NOMO-1 (cell line): ENCODE data around the gene KCNIP1.

ENCODE experiments used
- DNase-seq, 2 experiments: peaks; one replicate each; lab custom pipeline; 2025; ENCODE audit not compliant: unreplicated experiment in 2 of 2; lab: John Stamatoyannopoulos, UW

The KCNIP1 gene

GRCh38 chr5:170482511-170482910 lies 21.3 kb upstream of the KCNIP1 start:
- DNase-seq: no peak

GRCh38 chr5:170483701-170484458 lies 19.9 kb upstream of the KCNIP1 start:
- no peak for DNase-seq

- DNase-seq: no peak
Measured at GRCh38 chr5:170484459-170484831, 19.4 kb upstream of the KCNIP1 start.

- peak in 1 of 2 experiments; percentile 71 for DNase-seq
Measured at GRCh38 chr5:170484847-170485615, 18.8 kb upstream of the KCNIP1 start.

GRCh38 chr5:170485616-170485911 lies 18.3 kb upstream of the KCNIP1 start:
- no peak for DNase-seq

- no peak for DNase-seq
Measured at GRCh38 chr5:170486371-170486770, 17.4 kb upstream of the KCNIP1 start.

- no peak for DNase-seq
Measured at GRCh38 chr5:170488570-170488969, 15.2 kb upstream of the KCNIP1 start.

GRCh38 chr5:170489199-170489598 lies 14.6 kb upstream of the KCNIP1 start:
- no peak for DNase-seq

GRCh38 chr5:170490381-170490780 lies 13.4 kb upstream of the KCNIP1 start:
- no peak for DNase-seq

GRCh38 chr5:170491479-170491878 lies 12.3 kb upstream of the KCNIP1 start:
- peak; percentile 80 to 91 for DNase-seq

GRCh38 chr5:170493028-170493820 lies 10.6 kb upstream of the KCNIP1 start:
- DNase-seq: no peak

GRCh38 chr5:170494041-170494440 lies 9.8 kb upstream of the KCNIP1 start:
- DNase-seq: no peak

GRCh38 chr5:170495825-170496661 lies 7.8 kb upstream of the KCNIP1 start:
- DNase-seq: no peak

GRCh38 chr5:170496662-170497028 lies 7.2 kb upstream of the KCNIP1 start:
- DNase-seq: no peak

GRCh38 chr5:170497311-170498038 lies 6.3 kb upstream of the KCNIP1 start:
- no peak for DNase-seq

GRCh38 chr5:170498811-170499351 lies 4.9 kb upstream of the KCNIP1 start:
- DNase-seq: no peak

- DNase-seq: no peak
Measured at GRCh38 chr5:170499621-170500020, 4.2 kb upstream of the KCNIP1 start.

- no peak for DNase-seq
Measured at GRCh38 chr5:170501361-170501760, 2.5 kb upstream of the KCNIP1 start.

GRCh38 chr5:170501931-170502330 lies 1.9 kb upstream of the KCNIP1 start:
- DNase-seq: peak in 1 of 2 experiments; percentile 29
